ENCODE results near the gene CTSD. TPM values are rescaled to one million over a fixed set of nuclear protein-coding genes. Genes with fewer than 3 reads are reported as not detected.

CTSD gene
- total RNA-seq, 1 experiment from 2014 or later = 158 TPM

DNA sequence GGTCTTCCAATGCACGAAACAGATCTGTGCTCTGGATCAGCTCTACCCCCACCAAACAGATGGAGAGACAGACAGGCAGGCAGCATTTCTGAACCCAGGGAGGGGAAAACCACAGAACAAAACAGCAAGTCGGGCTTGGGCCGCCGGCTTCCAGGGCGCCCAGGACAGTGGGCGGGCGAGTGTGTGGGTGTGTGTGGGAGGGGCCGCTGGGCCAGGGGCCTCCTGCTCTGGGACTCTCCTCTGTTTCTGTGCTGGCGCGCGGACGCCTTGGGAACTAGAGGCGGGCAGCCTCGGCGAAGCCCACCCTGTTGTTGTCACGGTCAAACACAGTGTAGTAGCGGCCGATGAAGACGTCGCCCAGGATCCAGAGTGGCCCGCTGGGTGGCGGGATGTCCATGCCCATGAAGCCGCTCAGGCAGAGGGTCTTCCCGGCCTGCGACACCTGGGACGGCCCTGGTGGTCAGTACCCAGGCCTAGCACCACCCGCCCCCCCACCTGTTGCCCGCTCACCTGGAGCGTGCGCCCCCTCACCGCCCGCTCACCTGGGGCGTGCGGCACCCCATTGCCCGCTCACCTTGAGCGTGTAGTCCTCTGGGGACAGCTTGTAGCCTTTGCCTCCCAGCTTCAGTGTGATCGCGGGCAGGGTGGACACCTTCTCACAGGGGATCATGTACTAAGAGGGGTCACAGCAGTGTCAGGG is 10.3 kb downstream of the CTSD start:
- no CpG with 5 or more reads among the region's 38 CpGs for WGBS (ENCODE audit: extremely low coverage, insufficient read length, low lambda C conversion rate)
- H3K4me2 ChIP-seq (ENCODE audit: insufficient read depth, insufficient read length, low read length) = no peak overlapping the region
- TF ChIP-seq, protein P1, sequence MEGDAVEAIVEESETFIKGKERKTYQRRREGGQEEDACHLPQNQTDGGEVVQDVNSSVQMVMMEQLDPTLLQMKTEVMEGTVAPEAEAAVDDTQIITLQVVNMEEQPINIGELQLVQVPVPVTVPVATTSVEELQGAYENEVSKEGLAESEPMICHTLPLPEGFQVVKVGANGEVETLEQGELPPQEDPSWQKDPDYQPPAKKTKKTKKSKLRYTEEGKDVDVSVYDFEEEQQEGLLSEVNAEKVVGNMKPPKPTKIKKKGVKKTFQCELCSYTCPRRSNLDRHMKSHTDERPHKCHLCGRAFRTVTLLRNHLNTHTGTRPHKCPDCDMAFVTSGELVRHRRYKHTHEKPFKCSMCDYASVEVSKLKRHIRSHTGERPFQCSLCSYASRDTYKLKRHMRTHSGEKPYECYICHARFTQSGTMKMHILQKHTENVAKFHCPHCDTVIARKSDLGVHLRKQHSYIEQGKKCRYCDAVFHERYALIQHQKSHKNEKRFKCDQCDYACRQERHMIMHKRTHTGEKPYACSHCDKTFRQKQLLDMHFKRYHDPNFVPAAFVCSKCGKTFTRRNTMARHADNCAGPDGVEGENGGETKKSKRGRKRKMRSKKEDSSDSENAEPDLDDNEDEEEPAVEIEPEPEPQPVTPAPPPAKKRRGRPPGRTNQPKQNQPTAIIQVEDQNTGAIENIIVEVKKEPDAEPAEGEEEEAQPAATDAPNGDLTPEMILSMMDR (conservative IDR thresholded peaks at IDR 0.05) = no peak

More for the DNA sequence above, 10.3 kb downstream of the CTSD start:
- peaks cover 12% of the 10 kb centered on the region; the same call in 1 of the 2 replicates for H3K27me3 ChIP-seq (ENCODE audit: insufficient read depth, low read length)
- no peaks in the 10 kb centered on the region for H3K9me3 ChIP-seq (ENCODE audit: control insufficient read depth, low read depth, low read length)
- H3K27ac ChIP-seq (ENCODE audit: insufficient read length, low read depth, low read length) = no peak overlapping the region
- no peak overlapping the region for H3K14ac ChIP-seq (ENCODE audit: insufficient read depth, low read length)
- Mint-ChIP-seq H3K36me3 (ENCODE audit: insufficient read depth in 1 of 3, low read depth in 3 of 3) (peaks cover 3 to 17% (median 16%) of the 10 kb centered on the region in 3 experiments), H3K4me1 (peaks cover 12 to 15% of the 10 kb centered on the region in 2 experiments), H3K9me3 (no peaks in the 10 kb centered on the region), H3K27ac (no peak overlapping the region), H3K4me3 (no peak overlapping the region), H3K27me3 (ENCODE audit: low read depth) (peaks cover 21% of the 10 kb centered on the region)
- no peak for DNase-seq
- H3K4me1 ChIP-seq (ENCODE audit: insufficient read depth, low read length) = no peaks in the 10 kb centered on the region; the same call in 1 of the 2 replicates
- no peak overlapping the region for H3T11ph ChIP-seq (ENCODE audit: low read length)
- H2BK12ac ChIP-seq (ENCODE audit: insufficient read length, low read depth, low read length) = no peak overlapping the region
- peaks cover 5% of the 10 kb centered on the region for H3K23me2 ChIP-seq (ENCODE audit: insufficient read length, low read depth, low read length, poor library complexity, severe bottlenecking)
- H4K91ac ChIP-seq (ENCODE audit: insufficient read length, low read depth, low read length) = no peak overlapping the region
- H2BK20ac ChIP-seq (ENCODE audit: low read depth, low read length, poor library complexity, severe bottlenecking) = no peak overlapping the region
- H4K5ac ChIP-seq (ENCODE audit: insufficient read length, low read depth, low read length) = no peak overlapping the region
- no peak overlapping the region for H2BK15ac ChIP-seq (ENCODE audit: low read depth, low read length)
- no peak overlapping the region for H2BK120ac ChIP-seq (ENCODE audit: low read depth, low read length, poor library complexity, severe bottlenecking)
- H4K8ac ChIP-seq (replicated peaks; ENCODE audit: insufficient read length, low read depth, low read length) = no peak overlapping the region
- H3K4ac ChIP-seq (ENCODE audit: low read depth, low read length) = no peak overlapping the region
- H3K56ac ChIP-seq (ENCODE audit: insufficient read length, low read depth, low read length) = no peak overlapping the region
- no peaks in the 10 kb centered on the region for H3K79me1 ChIP-seq (ENCODE audit: insufficient read depth, low read depth, low read length, poor library complexity, severe bottlenecking)
- no peaks in the 10 kb centered on the region for H4K20me1 ChIP-seq (ENCODE audit: control insufficient read depth, insufficient read depth, insufficient read length)
- H3K9ac ChIP-seq (ENCODE audit: extremely low read depth, insufficient read length, low read length) = no peak overlapping the region
- no peak overlapping the region for H3K23ac ChIP-seq (ENCODE audit: insufficient read length, low read depth, low read length)
- H2BK5ac ChIP-seq (ENCODE audit: insufficient read length, low read length) = no peak overlapping the region
- no peak overlapping the region for H2AK5ac ChIP-seq (ENCODE audit: insufficient read length, low read length)
- H3K79me2 ChIP-seq (ENCODE audit: insufficient read depth, low read length) = no peaks in the 10 kb centered on the region
- H3K18ac ChIP-seq (ENCODE audit: insufficient read length, low read depth, low read length) = no peak overlapping the region
- H2AFZ ChIP-seq (ENCODE audit: low read length) = no peak overlapping the region
